ENCODE data around the gene SLC35B4.

The SLC35B4 gene

DNA sequence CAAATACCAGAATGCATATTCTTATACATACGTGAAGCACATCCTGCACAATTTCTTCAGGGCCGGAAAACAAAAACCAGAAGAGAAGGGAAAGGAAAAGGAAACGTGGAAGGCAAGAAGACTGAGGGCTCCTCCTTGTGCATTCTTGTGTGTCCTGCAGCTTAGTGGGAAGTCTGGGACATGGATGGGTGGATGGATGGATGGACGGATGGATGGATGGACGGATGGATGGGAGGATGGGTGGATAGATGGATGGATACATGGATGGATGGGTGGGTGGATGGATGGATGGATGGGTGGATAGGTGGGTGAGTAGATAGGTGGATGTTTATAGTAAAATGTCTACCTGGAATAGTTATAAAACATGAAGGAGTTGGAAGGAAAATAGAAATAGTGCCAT lies 30.8 kb upstream of the SLC35B4 start:
- CTCF ChIA-PET, result no interaction called here
- no peak overlapping the region for H3K27ac Mint-ChIP-seq
- no peak for DNase-seq
- no peaks in the 10 kb centered on the region for H3K36me3 Mint-ChIP-seq
- no peaks in the 10 kb centered on the region for H3K9me3 Mint-ChIP-seq
- H3K4me1 Mint-ChIP-seq, result no peaks in the 10 kb centered on the region
- H3K27me3 Mint-ChIP-seq, result peaks cover 21% of the 10 kb centered on the region
- H3K4me3 Mint-ChIP-seq, result no peak overlapping the region

- no peaks in the 10 kb centered on the region for H3K36me3 Mint-ChIP-seq
- CTCF ChIA-PET, result interaction anchor here (1.8 kb wide), 1 partner anchor 14 kb away, joined by 5 read pairs; no protein-coding TSS in a partner anchor
- H3K27me3 Mint-ChIP-seq, result peaks cover 17% of the 10 kb centered on the region
- no peak for DNase-seq
- H3K9me3 Mint-ChIP-seq, result no peaks in the 10 kb centered on the region
- H3K27ac Mint-ChIP-seq, result no peak overlapping the region
- no peaks in the 10 kb centered on the region for H3K4me1 Mint-ChIP-seq
- no peak overlapping the region for H3K4me3 Mint-ChIP-seq
Observed at GRCh38 chr7:134343796-134344195, 27.1 kb upstream of the SLC35B4 start.

GRCh38 chr7:134343136-134343535 lies 26.4 kb upstream of the SLC35B4 start:
- H3K4me1 Mint-ChIP-seq, result no peaks in the 10 kb centered on the region
- H3K4me3 Mint-ChIP-seq, result no peak overlapping the region
- CTCF ChIA-PET, result interaction anchor here (1.8 kb wide), 1 partner anchor 15 kb away, joined by 5 read pairs; no protein-coding TSS in a partner anchor
- peaks cover 17% of the 10 kb centered on the region for H3K27me3 Mint-ChIP-seq
- no peaks in the 10 kb centered on the region for H3K9me3 Mint-ChIP-seq
- DNase-seq, result no peak
- no peaks in the 10 kb centered on the region for H3K36me3 Mint-ChIP-seq
- H3K27ac Mint-ChIP-seq, result no peak overlapping the region

- Mint-ChIP-seq H3K36me3 (no peaks in the 10 kb centered on the region), H3K4me3 (no peak overlapping the region), H3K27me3 (peaks cover 11% of the 10 kb centered on the region), H3K9me3 (peaks cover 2% of the 10 kb centered on the region), H3K27ac (no peak overlapping the region), H3K4me1 (no peaks in the 10 kb centered on the region)
- DNase-seq, result no peak
- CTCF ChIA-PET, result no interaction called here
Observed at GRCh38 chr7:134339475-134339874, 22.7 kb upstream of the SLC35B4 start.

GRCh38 chr7:134337980-134338379 lies 21.2 kb upstream of the SLC35B4 start:
- Mint-ChIP-seq H3K27ac (no peak overlapping the region), H3K36me3 (no peaks in the 10 kb centered on the region), H3K27me3 (peaks cover 9% of the 10 kb centered on the region), H3K4me3 (no peak overlapping the region), H3K4me1 (no peaks in the 10 kb centered on the region), H3K9me3 (peaks cover 2% of the 10 kb centered on the region)
- CTCF ChIA-PET, result no interaction called here
- DNase-seq, result no peak

- no peaks in the 10 kb centered on the region for H3K4me1 Mint-ChIP-seq
- CTCF ChIA-PET, result no interaction called here
Observed at GRCh38 chr7:134334408-134334807, 17.7 kb upstream of the SLC35B4 start.

GRCh38 chr7:134333943-134334342 lies 17.2 kb upstream of the SLC35B4 start:
- H3K9me3 Mint-ChIP-seq, result peaks cover 2% of the 10 kb centered on the region
- no peaks in the 10 kb centered on the region for H3K36me3 Mint-ChIP-seq
- no peak for DNase-seq
- no peak overlapping the region for H3K27ac Mint-ChIP-seq
- no peak overlapping the region for H3K4me3 Mint-ChIP-seq
- H3K4me1 Mint-ChIP-seq, result no peaks in the 10 kb centered on the region
- CTCF ChIA-PET, result no interaction called here
- H3K27me3 Mint-ChIP-seq, result peaks cover 9% of the 10 kb centered on the region

More at GRCh38 chr7:134334408-134334807, 17.7 kb upstream of the SLC35B4 start:
- H3K27me3 Mint-ChIP-seq, result peaks cover 7% of the 10 kb centered on the region
- no peak overlapping the region for H3K27ac Mint-ChIP-seq
- no peak for DNase-seq
- H3K4me3 Mint-ChIP-seq, result no peak overlapping the region
- H3K36me3 Mint-ChIP-seq, result no peaks in the 10 kb centered on the region
- peaks cover 2% of the 10 kb centered on the region for H3K9me3 Mint-ChIP-seq

DNA sequence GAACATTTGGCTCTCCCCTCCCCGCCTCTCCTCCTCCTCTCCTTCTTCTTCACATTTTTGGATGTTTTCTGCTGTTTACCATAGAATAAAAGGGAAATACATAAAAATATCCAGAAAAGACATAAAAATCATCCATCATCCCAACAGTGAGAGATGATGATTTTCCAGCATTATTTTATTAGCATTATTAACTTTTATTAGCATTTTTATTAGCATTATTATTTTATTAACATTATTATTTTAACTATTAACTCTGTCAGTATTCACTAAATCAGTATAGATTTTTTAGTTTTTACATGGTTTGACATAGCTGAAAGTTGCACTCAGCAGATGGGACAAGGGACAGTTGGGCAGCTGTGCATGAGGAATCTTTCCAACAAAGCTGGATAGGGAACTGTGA lies 16.2 kb upstream of the SLC35B4 start:
- Mint-ChIP-seq H3K36me3 (no peaks in the 10 kb centered on the region), H3K27ac (no peak overlapping the region), H3K4me1 (no peaks in the 10 kb centered on the region), H3K27me3 (peaks cover 10% of the 10 kb centered on the region), H3K9me3 (peaks cover 2% of the 10 kb centered on the region), H3K4me3 (no peak overlapping the region)
- CTCF ChIA-PET, result interaction anchor here (0.6 kb wide), 1 partner anchor 580 kb away, joined by 3 read pairs; no protein-coding TSS in a partner anchor
- no peak for DNase-seq

DNA sequence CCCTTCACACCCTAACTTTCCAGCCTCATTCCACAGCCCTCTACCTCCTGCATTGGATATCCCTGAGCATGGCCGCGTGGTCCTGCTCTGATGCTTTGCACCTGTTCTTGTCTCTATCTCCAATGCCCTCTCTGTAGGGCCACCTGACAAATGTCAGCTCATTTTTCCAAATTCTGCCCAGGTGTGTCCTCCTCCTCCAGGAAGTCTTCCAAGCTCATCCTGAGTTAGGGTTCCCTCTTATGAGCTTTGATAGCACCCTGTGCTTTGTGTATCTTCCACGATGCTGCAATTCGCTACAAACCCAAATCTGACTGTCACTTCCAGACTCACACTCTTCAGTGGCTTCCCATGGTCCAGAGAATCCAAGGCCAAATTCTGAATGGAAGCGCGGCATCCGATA lies 14.7 kb upstream of the SLC35B4 start:
- no peak overlapping the region for H3K4me3 Mint-ChIP-seq
- DNase-seq, result no peak
- H3K9me3 Mint-ChIP-seq, result peaks cover 2% of the 10 kb centered on the region
- H3K27ac Mint-ChIP-seq, result no peak overlapping the region
- H3K27me3 Mint-ChIP-seq, result peaks cover 10% of the 10 kb centered on the region
- no peaks in the 10 kb centered on the region for H3K36me3 Mint-ChIP-seq
- CTCF ChIA-PET, result interaction anchor here (0.9 kb wide), 1 partner anchor 25 kb away, joined by 3 read pairs; no protein-coding TSS in a partner anchor
- no peaks in the 10 kb centered on the region for H3K4me1 Mint-ChIP-seq

DNA sequence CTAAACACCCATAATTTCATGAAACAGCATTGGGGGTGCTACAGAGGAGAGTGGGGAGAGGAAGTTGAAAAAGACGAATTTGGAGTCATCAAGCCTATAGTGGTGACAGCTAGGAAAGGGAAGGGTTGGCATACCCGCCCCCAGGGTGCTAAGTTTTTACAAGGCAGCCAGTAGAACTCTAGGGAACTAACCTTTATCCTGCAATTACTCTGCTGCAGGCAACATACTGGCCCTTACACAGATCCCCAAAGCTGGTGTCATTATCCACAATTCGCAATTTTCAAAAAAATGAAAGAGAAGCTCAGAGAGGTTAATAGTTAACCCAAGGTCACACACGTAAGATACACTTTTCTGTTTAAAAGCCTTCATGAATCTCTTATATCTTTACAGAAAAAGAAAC lies 14.2 kb upstream of the SLC35B4 start:
- no peak overlapping the region for H3K4me3 Mint-ChIP-seq
- CTCF ChIA-PET, result interaction anchor here (0.9 kb wide), 1 partner anchor 25 kb away, joined by 3 read pairs; no protein-coding TSS in a partner anchor
- no peak for DNase-seq

GRCh38 chr7:134329614-134330346 lies 13.1 kb upstream of the SLC35B4 start:
- CTCF ChIA-PET, result interaction anchor here (1.6 kb wide), 1 partner anchor 12 kb away, joined by 3 read pairs; no protein-coding TSS in a partner anchor
- DNase-seq, result no peak
- H3K36me3 Mint-ChIP-seq, result no peaks in the 10 kb centered on the region
- H3K27ac Mint-ChIP-seq, result no peak overlapping the region
- no peak overlapping the region for H3K4me3 Mint-ChIP-seq
- no peaks in the 10 kb centered on the region for H3K9me3 Mint-ChIP-seq
- H3K27me3 Mint-ChIP-seq, result peaks cover 10% of the 10 kb centered on the region
- no peaks in the 10 kb centered on the region for H3K4me1 Mint-ChIP-seq

More for the DNA sequence above, 14.2 kb upstream of the SLC35B4 start:
- H3K27ac Mint-ChIP-seq, result no peak overlapping the region
- no peaks in the 10 kb centered on the region for H3K36me3 Mint-ChIP-seq
- peaks cover 2% of the 10 kb centered on the region for H3K9me3 Mint-ChIP-seq
- H3K4me1 Mint-ChIP-seq, result no peaks in the 10 kb centered on the region
- peaks cover 10% of the 10 kb centered on the region for H3K27me3 Mint-ChIP-seq

- Mint-ChIP-seq H3K4me1 (no peaks in the 10 kb centered on the region), H3K9me3 (no peaks in the 10 kb centered on the region), H3K27me3 (peaks cover 10% of the 10 kb centered on the region), H3K36me3 (no peaks in the 10 kb centered on the region), H3K4me3 (no peak overlapping the region), H3K27ac (no peak overlapping the region)
- no peak for DNase-seq
- CTCF ChIA-PET, result interaction anchor here (1.0 to 1.6 kb wide), 2 partner anchors 12 to 28 kb away, joined by 3 read pairs; no protein-coding TSS in a partner anchor
Observed at GRCh38 chr7:134328900-134329299, 12.2 kb upstream of the SLC35B4 start.

- Mint-ChIP-seq H3K27ac (no peak overlapping the region), H3K4me3 (no peak overlapping the region), H3K36me3 (no peaks in the 10 kb centered on the region), H3K4me1 (no peaks in the 10 kb centered on the region), H3K27me3 (peaks cover 15% of the 10 kb centered on the region), H3K9me3 (no peaks in the 10 kb centered on the region)
- DNase-seq, result peak; percentile 73
- CTCF ChIA-PET, result interaction anchor here (1.0 kb wide), 1 partner anchor 29 kb away, joined by 3 read pairs; no protein-coding TSS in a partner anchor
Observed at GRCh38 chr7:134327896-134328295, 11.2 kb upstream of the SLC35B4 start.

DNA sequence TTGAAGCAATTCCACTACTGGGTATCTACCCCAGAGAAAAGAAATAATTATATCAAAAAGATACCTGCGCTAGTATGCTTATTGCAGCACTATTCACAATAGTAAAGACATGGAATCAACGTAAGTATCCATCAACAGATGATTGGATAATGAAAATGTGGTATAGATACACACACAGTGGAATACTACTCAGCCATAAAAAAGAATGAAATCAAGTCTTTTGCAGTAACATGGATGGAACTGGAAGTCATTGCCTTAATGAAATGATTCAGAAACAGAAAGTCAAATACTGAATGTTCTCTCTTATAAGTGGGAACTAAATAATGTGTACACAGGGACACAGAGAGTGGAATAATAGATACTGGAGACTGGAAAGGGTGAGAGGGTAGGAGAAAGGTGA lies 7.4 kb upstream of the SLC35B4 start:
- Mint-ChIP-seq H3K27ac (no peak overlapping the region), H3K4me3 (no peak overlapping the region), H3K9me3 (no peaks in the 10 kb centered on the region), H3K36me3 (no peaks in the 10 kb centered on the region), H3K4me1 (no peaks in the 10 kb centered on the region), H3K27me3 (peaks cover 21% of the 10 kb centered on the region)
- CTCF ChIA-PET, result no interaction called here
- no peak for DNase-seq

DNA sequence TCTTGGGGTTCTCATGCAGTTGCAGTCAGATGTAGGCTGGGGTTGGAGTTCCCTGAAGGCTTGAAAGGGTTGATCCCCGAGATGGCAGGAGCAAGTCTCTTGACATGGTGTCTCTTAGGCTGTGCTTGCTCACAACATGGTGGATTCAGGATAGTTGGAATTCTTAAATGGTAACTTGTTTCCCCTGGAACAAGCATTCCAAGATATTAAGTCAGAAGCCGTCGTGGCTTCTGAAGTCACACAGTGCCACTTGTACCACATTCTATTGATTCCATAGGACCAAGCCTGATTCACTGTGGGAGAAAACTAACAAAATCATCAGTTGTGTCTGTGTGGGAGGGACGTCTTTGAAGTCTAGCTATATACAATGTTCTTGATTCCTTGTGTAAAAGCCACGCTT lies 3.5 kb upstream of the SLC35B4 start:
- H3K4me1 Mint-ChIP-seq, result peaks cover 15% of the 10 kb centered on the region
- H3K9me3 Mint-ChIP-seq, result no peaks in the 10 kb centered on the region
- no peak overlapping the region for H3K27ac Mint-ChIP-seq
- H3K4me3 Mint-ChIP-seq, result no peak overlapping the region
- H3K36me3 Mint-ChIP-seq, result no peaks in the 10 kb centered on the region
- H3K27me3 Mint-ChIP-seq, result peaks cover 19% of the 10 kb centered on the region
- no peak for DNase-seq
- CTCF ChIA-PET, result no interaction called here
